Activated CD8-positive, alpha-beta memory T cell treated with anti-CD3 and anti-CD28 coated beads, Interleukin-2, amount 50 U/mL, for 24 hours (primary cell): ENCODE data around the gene KIF27.
"Not testable (repeated sequence)": the region's sequence is repeated elsewhere in the genome, so short reads cannot be mapped to it uniquely, and the experiment has no call there.

Experiments
- DNase-seq: peaks from one replicate; pipeline ENCODE4 v3.0.0-alpha.2; 2020; ENCODE audit errors: extremely low read depth

KIF27 gene

DNA sequence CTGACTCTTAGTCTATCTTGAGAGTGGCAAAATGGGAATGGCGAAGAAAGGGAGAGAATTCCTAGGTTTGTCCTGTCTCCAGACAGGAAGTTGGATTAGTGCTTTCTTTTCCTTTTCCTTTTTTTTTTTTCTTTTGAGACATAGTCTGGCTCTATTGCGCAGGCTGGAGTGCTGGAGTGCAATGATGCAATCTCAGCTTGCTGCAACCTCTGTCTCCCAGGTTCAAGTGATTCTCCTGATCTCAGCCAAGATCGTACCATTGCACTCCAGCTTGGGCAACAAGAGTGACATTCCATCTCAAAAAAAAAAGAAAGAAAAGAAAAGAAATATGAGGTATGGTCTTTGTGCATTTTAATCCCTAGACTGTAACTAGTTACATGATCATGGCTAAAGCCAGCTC, 12.6 kb upstream of the KIF27 start:
- DNase-seq = no peak

- DNase-seq = no peak
These were observed 11.6 kb upstream of the KIF27 start for GRCh38 chr9:83932851-83933250.

GRCh38 chr9:83932011-83932410, 10.8 kb upstream of the KIF27 start:
- no peak for DNase-seq

GRCh38 chr9:83930881-83931280, 9.6 kb upstream of the KIF27 start:
- DNase-seq = no peak

- no peak for DNase-seq
These were observed 6.4 kb upstream of the KIF27 start for GRCh38 chr9:83927591-83927990.

GRCh38 chr9:83920469-83920926, 734 bp downstream of the KIF27 start:
- DNase-seq = no peak

DNA sequence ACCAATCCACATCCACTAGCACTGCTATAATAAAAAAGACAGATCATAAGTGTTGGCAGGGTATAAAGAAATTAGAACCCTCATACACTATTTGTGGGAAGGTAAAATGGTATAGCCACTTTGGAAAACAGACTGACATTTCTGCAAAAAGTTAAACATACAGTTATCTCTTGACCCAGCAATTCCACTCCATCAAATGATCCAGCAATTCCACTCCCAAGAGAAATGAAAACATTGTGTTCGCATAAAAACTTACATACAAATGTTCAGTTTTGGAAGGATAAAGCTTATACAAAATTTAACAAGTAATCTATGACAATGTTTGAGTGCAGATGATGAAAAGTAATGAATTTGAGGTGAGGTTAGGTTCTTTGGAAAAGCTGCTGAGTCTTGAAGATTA, 2.1 kb downstream of the KIF27 start:
- DNase-seq = no peak

GRCh38 chr9:83912194-83912593, 9.0 kb downstream of the KIF27 start:
- DNase-seq = not testable (repeated sequence)

- no peak for DNase-seq
These were observed 15.1 kb downstream of the KIF27 start for GRCh38 chr9:83906144-83906543.

GRCh38 chr9:83900615-83901014, 20.6 kb downstream of the KIF27 start:
- DNase-seq = not testable (repeated sequence)

GRCh38 chr9:83894301-83894700, 26.9 kb downstream of the KIF27 start:
- DNase-seq = not testable (repeated sequence)

DNA sequence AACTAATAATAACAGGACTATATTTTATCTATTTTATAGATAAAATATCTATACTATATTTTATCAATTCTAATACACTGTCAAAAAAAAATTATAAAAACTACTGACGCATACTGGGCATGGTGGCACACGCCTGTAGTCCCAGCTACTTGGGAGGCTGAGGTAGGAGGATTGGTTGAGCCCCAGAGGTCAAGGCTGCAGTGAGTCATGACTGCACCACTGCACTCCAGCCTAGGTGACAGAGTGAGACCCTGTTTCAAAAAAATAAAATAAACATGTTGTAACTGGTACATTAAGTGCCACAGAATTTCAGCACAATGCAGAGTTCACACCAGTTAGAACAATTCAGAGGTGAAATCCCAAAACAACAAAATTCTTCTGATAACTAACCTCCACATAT, 34.7 kb downstream of the KIF27 start:
- DNase-seq = not testable (repeated sequence)

DNA sequence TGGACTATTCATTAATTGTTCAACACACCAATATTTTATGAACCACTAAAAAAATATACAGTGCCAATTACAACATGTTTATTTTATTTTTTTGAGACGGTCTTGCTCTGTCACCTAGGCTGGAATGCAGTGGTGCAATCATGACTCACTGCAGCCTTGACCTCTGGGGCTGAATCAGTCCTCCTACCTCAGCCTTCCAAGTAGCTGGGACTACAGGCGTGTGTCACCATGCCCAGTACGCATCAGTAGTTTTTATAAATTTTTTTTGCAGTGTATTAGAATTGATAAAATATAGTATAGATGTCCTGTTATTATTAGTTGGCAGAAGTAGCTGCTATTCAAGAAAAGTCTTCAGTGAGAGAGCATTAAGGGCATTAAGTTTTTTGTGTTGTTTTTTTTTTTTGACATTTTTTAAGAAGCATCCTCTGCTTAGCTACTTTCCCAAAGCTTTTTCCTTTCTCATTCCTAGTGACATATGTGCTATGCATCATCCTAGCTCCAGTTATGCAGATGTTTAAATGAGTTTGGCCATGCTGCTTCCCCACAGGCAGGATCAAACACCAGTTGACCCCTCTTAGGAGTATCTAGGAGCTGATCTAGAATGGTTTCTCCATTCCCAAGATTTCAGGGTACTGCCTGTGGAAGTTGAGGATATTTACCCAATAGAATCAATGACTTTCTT, 35.5 kb downstream of the KIF27 start:
- not testable (repeated sequence) for DNase-seq

GRCh38 chr9:83881687-83882408, 39.4 kb downstream of the KIF27 start:
- not testable (repeated sequence) for DNase-seq

DNA sequence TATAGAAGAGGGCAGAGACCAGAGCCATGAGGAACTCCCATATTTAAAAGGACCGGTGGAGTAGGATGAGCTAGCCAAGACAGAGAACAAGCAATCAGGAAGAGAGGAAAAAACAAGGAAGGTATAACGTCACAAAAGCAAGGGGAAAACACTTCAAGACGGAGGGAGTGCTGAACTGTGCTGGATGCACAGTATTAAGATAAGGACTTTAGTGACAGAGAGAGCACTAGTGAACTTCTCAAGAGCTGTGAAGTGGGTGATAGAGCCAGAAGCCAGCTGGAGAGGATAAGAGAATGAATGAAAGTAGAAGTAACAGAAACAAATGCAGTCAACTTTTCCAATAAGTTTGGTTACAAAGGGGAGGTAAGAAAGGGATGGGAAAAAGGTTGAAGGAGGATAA, 45.7 kb downstream of the KIF27 start:
- not testable (repeated sequence) for DNase-seq

- not testable (repeated sequence) for DNase-seq
These were observed 71.3 kb downstream of the KIF27 start for GRCh38 chr9:83849895-83850294.

- not testable (repeated sequence) for DNase-seq
These were observed 84.1 kb downstream of the KIF27 start for GRCh38 chr9:83837070-83837643.

GRCh38 chr9:83830426-83831071, 90.7 kb downstream of the KIF27 start:
- not testable (repeated sequence) for DNase-seq

DNA sequence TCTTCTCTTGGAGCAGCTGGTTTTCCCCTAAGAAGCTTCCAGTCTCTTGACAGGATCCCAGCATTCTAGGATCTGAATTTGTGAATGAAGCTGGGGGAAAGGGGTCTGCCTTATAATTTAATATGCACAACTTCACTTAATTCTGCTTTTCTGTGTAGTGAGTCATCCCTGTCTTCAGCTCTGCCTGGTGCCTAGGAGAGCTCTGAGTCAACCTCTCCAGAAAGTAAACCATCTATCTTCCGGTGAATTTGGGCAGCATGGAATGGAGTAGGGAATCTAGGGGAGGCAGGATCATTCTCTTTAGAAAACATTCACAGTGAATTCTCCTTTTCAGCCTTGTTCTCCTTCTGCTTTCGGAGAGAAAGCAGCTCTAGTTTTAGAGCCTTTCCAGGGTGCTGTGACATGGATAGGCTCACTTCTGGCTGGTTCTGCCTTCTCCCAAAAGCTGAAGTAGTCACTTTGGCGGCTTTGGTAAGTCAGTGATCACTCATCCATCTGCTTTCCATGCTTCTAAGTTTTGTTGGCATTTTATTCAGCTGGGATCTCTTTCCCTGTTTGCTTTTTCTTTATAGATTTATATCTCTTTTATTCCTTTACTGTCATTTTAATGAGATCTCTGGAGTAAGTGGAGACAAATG, 96.1 kb downstream of the KIF27 start:
- not testable (repeated sequence) for DNase-seq

GRCh38 chr9:83817356-83818278, 103.6 kb downstream of the KIF27 start, which contains the start of gene GKAP1:
GKAP1 (minus strand) TSS chr9:83817769; CDS start chr9:83806517, 11,252 bp downstream.
- peak; percentile 45 for DNase-seq

GRCh38 chr9:83817011-83817355, 104.2 kb downstream of the KIF27 start:
- DNase-seq = not testable (repeated sequence)
